Right lobe of liver (tissue), 6 donors: ENCODE measurements around the gene AMER2. TPM values are rescaled to one million over a fixed set of nuclear protein-coding genes. Genes with fewer than 3 reads are reported as not detected.

Source experiments
- ATAC-seq, 4 donors: fragments of 200-7000 bp; cut with Tn5 transposase; one replicate each; pipeline ENCODE4 v1.9.1; 2020; ENCODE audit warnings: mild to moderate bottlenecking in 4 of 4, moderate library complexity in 4 of 4
- DNase-seq, 3 donors: peaks; one replicate each; pipeline ENCODE4 v3.0.0-alpha.2; 2020
- H3K27ac ChIP-seq, 3 donors: fragments of 200-600 bp; one replicate each; pipeline ENCODE4 v1.8.0; 2022
- H3K27me3 ChIP-seq, 2 donors: fragments of 200-600 bp; one replicate each; pipeline ENCODE4 v1.8.0; 2022
- H3K36me3 ChIP-seq, 4 donors: fragments of 200-600 bp; sonication (generic) in 1 of 4; one replicate each; pipeline versions ENCODE4 v1.5.1 to v1.8.0; 2017 to 2022; ENCODE audit warnings: control low read depth in 1 of 4
- H3K4me1 ChIP-seq, 4 donors: fragments of 200-600 bp; sonication (generic) in 1 of 4; one replicate each; pipeline versions ENCODE4 v1.5.1 to v1.8.0; 2017 to 2022; ENCODE audit warnings: control low read depth in 1 of 4
- H3K4me3 ChIP-seq, 3 donors: fragments of 200-600 bp; one replicate each; pipeline ENCODE4 v1.8.0; 2022
- H3K9me3 ChIP-seq, 4 donors: fragments of 200-600 bp; sonication (generic) in 1 of 4; one replicate each; pipeline versions ENCODE4 v1.5.1 to v1.8.0; 2017 to 2022; ENCODE audit warnings: control low read depth in 1 of 4
- CTCF ChIP-seq, 4 donors: fragments of 200-600 bp in 3 of 4; fragments of 450-650 bp in 1 of 4; IDR thresholded peaks; one replicate each; pipeline versions ENCODE4 v1.5.1 to v1.8.0; 2016 to 2022; ENCODE audit warnings: antibody characterized with exemption in 4 of 4, mild to moderate bottlenecking in 2 of 4
- POLR2A ChIP-seq: fragments of 450-650 bp; IDR thresholded peaks from one replicate; pipeline ENCODE4 v1.6.1; 2017; ENCODE audit warnings: antibody characterized with exemption, mild to moderate bottlenecking
- WGBS: methylation state at CpG from one replicate; pipeline ENCODE4 v1.1.6; 2018; ENCODE audit warnings: low coverage, low lambda C conversion rate; ENCODE audit not compliant: insufficient coverage; ENCODE audit errors: missing lambda C conversion rate; 5-methylcytosine and 5-hydroxymethylcytosine counted together
- intact Hi-C, 2 donors: fragments of 100-400 bp; cut with DNase I; formaldehyde crosslinking; loops; one replicate each; pipeline versions ENCODE4 v1.11.2 to v1.14.1; 2022
- total RNA-seq, 6 experiments: library from RNA; depleted of rRNA in 2 of 6; stranded (reverse); fragments of >200 nt in 2 of 6; fragmentation: NEBNext Ultra II Directional in 3 of 6; extraction: Animal tissue kit (Norgen Biotek cat#: 25700) in 3 of 6; gene quantifications; one replicate each; pipeline versions ENCODE4 v1.1.0 to v1.2.4, GENCODE V29; 2016 to 2023
- donor health status: DM: no; HTN: yes; CAD: no.
- donor health status: DM: no; HTN: no; CAD: no.
- donor health status: DM: no; HTN: no; CAD: no.
- donor health status: DM: no; HTN: yes; CAD: no.
- donor health status: DM: no; HTN: yes; CAD: no.

AMER2 gene
- total RNA-seq, 6 experiments from 2014 or later = not detected

- Histone ChIP-seq H3K9me3 (no peaks in the 10 kb centered on the region), H3K4me3 (no peak overlapping the region), H3K27ac (no peak overlapping the region), H3K36me3 (no peaks in the 10 kb centered on the region), H3K4me1 (no peaks in the 10 kb centered on the region), H3K27me3 (no peaks in the 10 kb centered on the region)
- ATAC-seq (no peak), DNase-seq (no peak)
- intact Hi-C loops = no loop called here
- TF ChIP-seq POLR2A (no peak), CTCF (IDR thresholded peaks at IDR 0.05) (no peak)
- 45% methylated on average over 8 of the region's 8 CpGs for WGBS
Observed at GRCh38 chr13:25192936-25193335, 20.8 kb upstream of the AMER2 start.

GRCh38 chr13:25192489-25192888 lies 20.4 kb upstream of the AMER2 start:
- intact Hi-C loops = no loop called here
- 70% methylated on average over 8 of the region's 8 CpGs for WGBS

GRCh38 chr13:25192052-25192451 lies 20.0 kb upstream of the AMER2 start:
- no peaks in the 10 kb centered on the region for H3K27me3 ChIP-seq
- H3K9me3 ChIP-seq = no peaks in the 10 kb centered on the region
- no peak overlapping the region for H3K27ac ChIP-seq
- H3K4me1 ChIP-seq = no peaks in the 10 kb centered on the region
- H3K4me3 ChIP-seq = no peak overlapping the region
- no peaks in the 10 kb centered on the region for H3K36me3 ChIP-seq
- no peak for ATAC-seq
- 52% methylated on average over 2 of the region's 2 CpGs for WGBS
- intact Hi-C loops = no loop called here
- no peak for TF ChIP-seq CTCF (IDR thresholded peaks at IDR 0.05)
- no peak for TF ChIP-seq POLR2A
- no peak for DNase-seq

More at GRCh38 chr13:25192489-25192888, 20.4 kb upstream of the AMER2 start:
- DNase-seq (no peak), ATAC-seq (no peak)
- Histone ChIP-seq H3K36me3 (no peaks in the 10 kb centered on the region), H3K27me3 (no peaks in the 10 kb centered on the region), H3K4me1 (no peaks in the 10 kb centered on the region), H3K4me3 (no peak overlapping the region), H3K9me3 (no peaks in the 10 kb centered on the region), H3K27ac (no peak overlapping the region)
- no peak for TF ChIP-seq POLR2A
- no peak for TF ChIP-seq CTCF (IDR thresholded peaks at IDR 0.05)

- intact Hi-C loops = no loop called here
- Histone ChIP-seq H3K4me1 (no peaks in the 10 kb centered on the region), H3K27ac (no peak overlapping the region), H3K9me3 (no peaks in the 10 kb centered on the region), H3K4me3 (no peak overlapping the region), H3K36me3 (no peaks in the 10 kb centered on the region), H3K27me3 (no peaks in the 10 kb centered on the region)
- ATAC-seq (no peak), DNase-seq (no peak)
- WGBS = 56% methylated on average over 4 of the region's 4 CpGs
- TF ChIP-seq POLR2A = no peak
- TF ChIP-seq CTCF (IDR thresholded peaks at IDR 0.05) = no peak
Observed at GRCh38 chr13:25190771-25191170, 18.7 kb upstream of the AMER2 start.

- Histone ChIP-seq H3K27ac (no peak overlapping the region), H3K4me1 (no peaks in the 10 kb centered on the region), H3K27me3 (no peaks in the 10 kb centered on the region), H3K36me3 (no peaks in the 10 kb centered on the region), H3K4me3 (no peak overlapping the region), H3K9me3 (no peaks in the 10 kb centered on the region)
- no peak for DNase-seq
- WGBS = 27% methylated on average over 4 of the region's 5 CpGs
- intact Hi-C loops = no loop called here
- TF ChIP-seq CTCF (IDR thresholded peaks at IDR 0.05) (no peak), POLR2A (no peak)
- no peak for ATAC-seq
Observed at GRCh38 chr13:25190256-25190655, 18.2 kb upstream of the AMER2 start.
